ENCODE measurements around the gene CSF1.

Gene CSF1

DNA sequence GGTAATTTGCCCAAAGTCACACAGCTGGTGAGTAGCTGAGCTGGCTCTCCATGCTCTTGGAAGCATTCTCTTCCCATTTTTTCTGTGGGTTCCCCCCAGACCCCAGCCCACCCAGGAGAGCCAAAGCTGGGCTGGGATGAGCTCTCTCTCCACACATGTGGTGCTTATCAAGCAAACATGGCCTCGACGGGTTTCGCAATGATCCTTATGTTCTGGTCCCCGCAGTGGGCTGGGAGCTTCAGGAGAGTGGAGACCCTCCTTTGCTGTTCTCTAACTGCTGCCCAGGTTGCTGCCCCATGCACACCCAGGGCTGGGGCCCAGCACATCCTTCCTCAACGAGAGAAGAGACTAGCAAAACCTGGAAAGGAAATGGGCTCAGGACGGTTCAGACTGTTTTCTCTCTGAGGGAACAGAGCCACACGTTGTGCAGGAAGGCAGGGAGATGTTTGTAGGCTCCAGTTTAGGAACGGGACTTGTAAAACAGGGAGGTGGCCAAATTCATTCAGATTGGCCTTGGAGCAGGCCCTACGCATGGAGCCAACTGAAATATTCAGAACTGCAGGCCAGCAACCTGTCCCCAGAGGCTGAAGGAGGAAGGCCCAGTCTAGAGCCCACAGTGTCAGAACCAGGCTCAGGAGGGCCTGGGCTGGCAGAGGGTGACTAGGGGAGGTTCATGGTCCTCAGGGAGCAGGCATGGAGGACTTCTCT is 27.2 kb upstream of the CSF1 start:
- POLR2A ChIA-PET: no interaction called here
- TF ChIP-seq SP1 (IDR thresholded peaks at IDR 0.05) (no peak), NFRKB (IDR thresholded peaks at IDR 0.05) (no peak), LEF1 (IDR thresholded peaks at IDR 0.05; ENCODE audit: borderline replicate concordance) (no peak), ARNT (IDR thresholded peaks at IDR 0.05) (no peak), ELF4 (IDR thresholded peaks at IDR 0.05) (no peak), L3MBTL2 (conservative IDR thresholded peaks at IDR 0.05) (no peak), ZNF384 (IDR thresholded peaks at IDR 0.05) (no peak), TARDBP (IDR thresholded peaks at IDR 0.05) (no peak)
- no peak for DNase-seq (ENCODE audit: extremely low spot score)
- CTCF ChIA-PET: interaction anchor here (0.5 kb wide), 1 partner anchor 27 kb away, joined by 4 read pairs; no protein-coding TSS in a partner anchor

DNA sequence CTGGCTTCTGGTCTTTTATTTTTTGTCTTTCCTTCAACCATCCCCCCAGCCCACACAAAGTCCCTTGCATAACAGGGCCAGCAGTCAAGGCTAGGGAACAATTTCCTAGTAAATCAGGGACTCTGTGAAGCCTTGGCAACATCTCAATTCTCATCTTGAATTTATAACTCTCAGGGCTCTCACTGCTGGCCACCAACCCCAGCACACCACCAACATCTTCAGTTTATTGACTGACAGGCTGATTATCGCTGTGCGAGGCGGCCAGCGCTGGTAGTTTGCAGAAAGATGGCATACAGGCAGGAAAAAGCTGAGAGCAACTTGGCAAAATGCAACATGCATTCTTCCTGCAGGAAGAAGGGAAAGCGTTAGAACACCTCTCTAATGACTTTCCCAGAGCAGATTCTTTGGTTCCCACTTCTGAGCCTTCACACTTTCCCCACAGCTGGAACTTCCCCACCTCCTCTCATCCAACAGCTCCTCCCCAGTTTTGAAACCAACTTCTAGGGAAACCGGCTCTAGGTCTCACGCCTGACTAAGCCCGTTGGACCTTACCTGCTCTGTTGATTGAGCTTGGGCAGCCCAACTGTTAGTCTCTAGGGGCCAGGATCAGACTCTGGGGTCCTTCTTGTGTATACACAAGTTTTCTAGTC is 26.3 kb upstream of the CSF1 start:
- ChIA-PET CTCF (no interaction called here), POLR2A (no interaction called here)
- no peak for TF ChIP-seq ELF4 (IDR thresholded peaks at IDR 0.05)
- no peak for TF ChIP-seq FOXM1 (IDR thresholded peaks at IDR 0.05; ENCODE audit: borderline replicate concordance)
- no peak for TF ChIP-seq FOXK2 (IDR thresholded peaks at IDR 0.05)
- TF ChIP-seq FOXA1 (IDR thresholded peaks at IDR 0.05): no peak
- TF ChIP-seq ARNT (IDR thresholded peaks at IDR 0.05): no peak
- no peak for TF ChIP-seq NFRKB (IDR thresholded peaks at IDR 0.05)
- no peak for TF ChIP-seq ZNF384 (IDR thresholded peaks at IDR 0.05)
- no peak for TF ChIP-seq CTBP1 (IDR thresholded peaks at IDR 0.05; ENCODE audit: borderline replicate concordance)
- no peak for TF ChIP-seq SP1 (IDR thresholded peaks at IDR 0.05)
- TF ChIP-seq BHLHE40 (IDR thresholded peaks at IDR 0.05; ENCODE audit: borderline replicate concordance): no peak
- TF ChIP-seq L3MBTL2 (conservative IDR thresholded peaks at IDR 0.05): no peak
- no peak for TF ChIP-seq LEF1 (IDR thresholded peaks at IDR 0.05; ENCODE audit: borderline replicate concordance)
- TF ChIP-seq SUZ12 (IDR thresholded peaks at IDR 0.05): no peak
- no peak for TF ChIP-seq TARDBP (IDR thresholded peaks at IDR 0.05)
- no peak for TF ChIP-seq PKNOX1 (IDR thresholded peaks at IDR 0.05)
- DNase-seq (ENCODE audit: extremely low spot score): no peak

- DNase-seq (ENCODE audit: extremely low spot score): no peak
- POLR2A ChIA-PET: no interaction called here
- no peak for TF ChIP-seq BHLHE40 (IDR thresholded peaks at IDR 0.05; ENCODE audit: borderline replicate concordance)
- CTCF ChIA-PET: no interaction called here
These were observed 25.1 kb upstream of the CSF1 start for GRCh38 chr1:109885589-109885988.

- ChIA-PET POLR2A (no interaction called here), CTCF (no interaction called here)
- TF ChIP-seq ARNT (IDR thresholded peaks at IDR 0.05) (no peak), FOXA1 (IDR thresholded peaks at IDR 0.05) (no peak), BHLHE40 (IDR thresholded peaks at IDR 0.05; ENCODE audit: borderline replicate concordance) (no peak), PKNOX1 (IDR thresholded peaks at IDR 0.05) (no peak), ELF4 (IDR thresholded peaks at IDR 0.05) (no peak), LEF1 (IDR thresholded peaks at IDR 0.05; ENCODE audit: borderline replicate concordance) (no peak), FOXM1 (IDR thresholded peaks at IDR 0.05; ENCODE audit: borderline replicate concordance) (no peak), SP1 (IDR thresholded peaks at IDR 0.05) (no peak), CTBP1 (IDR thresholded peaks at IDR 0.05; ENCODE audit: borderline replicate concordance) (no peak), NFRKB (IDR thresholded peaks at IDR 0.05) (no peak), L3MBTL2 (conservative IDR thresholded peaks at IDR 0.05) (no peak), TARDBP (IDR thresholded peaks at IDR 0.05) (no peak), FOXK2 (IDR thresholded peaks at IDR 0.05) (no peak), HDGF (IDR thresholded peaks at IDR 0.05; ENCODE audit: borderline replicate concordance) (no peak), ZNF384 (IDR thresholded peaks at IDR 0.05) (no peak), SUZ12 (IDR thresholded peaks at IDR 0.05) (no peak)
- DNase-seq (ENCODE audit: extremely low spot score): no peak
These were observed 23.8 kb upstream of the CSF1 start for GRCh38 chr1:109886827-109887226.

GRCh38 chr1:109887271-109887670 is 23.4 kb upstream of the CSF1 start:
- DNase-seq (ENCODE audit: extremely low spot score): no peak
- TF ChIP-seq LEF1 (IDR thresholded peaks at IDR 0.05; ENCODE audit: borderline replicate concordance) (no peak), ZNF384 (IDR thresholded peaks at IDR 0.05) (no peak), NFRKB (IDR thresholded peaks at IDR 0.05) (no peak), SP1 (IDR thresholded peaks at IDR 0.05) (no peak), SUZ12 (IDR thresholded peaks at IDR 0.05) (no peak), CTBP1 (IDR thresholded peaks at IDR 0.05; ENCODE audit: borderline replicate concordance) (no peak)
- ChIA-PET CTCF (interaction anchor here (0.6 kb wide), 1 partner anchor 75 kb away, joined by 4 read pairs; no protein-coding TSS in a partner anchor), POLR2A (no interaction called here)

DNA sequence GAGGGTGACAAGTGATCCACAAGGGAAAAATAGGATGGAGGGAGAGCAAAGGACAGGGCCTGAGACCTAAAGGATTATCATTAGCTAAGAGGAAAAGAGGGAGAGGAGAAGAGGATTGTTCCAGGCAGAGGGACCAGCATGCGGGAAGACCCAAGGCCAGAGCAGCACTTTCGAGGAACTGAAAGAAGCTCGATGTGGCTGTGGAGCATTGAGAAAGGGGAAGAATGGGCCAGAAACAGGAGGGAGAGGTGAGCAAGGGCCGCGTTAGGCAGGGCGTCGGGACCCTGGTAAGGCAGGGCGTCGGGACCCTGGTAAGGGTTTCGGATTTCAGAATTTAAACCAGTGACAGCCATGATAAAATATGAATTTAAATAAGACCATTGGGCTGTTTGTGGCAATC is 22.8 kb upstream of the CSF1 start:
- TF ChIP-seq LEF1 (IDR thresholded peaks at IDR 0.05; ENCODE audit: borderline replicate concordance) (no peak), PKNOX1 (IDR thresholded peaks at IDR 0.05) (no peak), FOXK2 (IDR thresholded peaks at IDR 0.05) (no peak), FOXM1 (IDR thresholded peaks at IDR 0.05; ENCODE audit: borderline replicate concordance) (no peak), ZNF384 (IDR thresholded peaks at IDR 0.05) (no peak), NFRKB (IDR thresholded peaks at IDR 0.05) (no peak), BHLHE40 (IDR thresholded peaks at IDR 0.05; ENCODE audit: borderline replicate concordance) (no peak), ARNT (IDR thresholded peaks at IDR 0.05) (no peak), TARDBP (IDR thresholded peaks at IDR 0.05) (no peak), SUZ12 (IDR thresholded peaks at IDR 0.05) (no peak), ELF4 (IDR thresholded peaks at IDR 0.05) (no peak), FOXA1 (IDR thresholded peaks at IDR 0.05) (no peak), SP1 (IDR thresholded peaks at IDR 0.05) (no peak), CTBP1 (IDR thresholded peaks at IDR 0.05; ENCODE audit: borderline replicate concordance) (no peak), HDGF (IDR thresholded peaks at IDR 0.05; ENCODE audit: borderline replicate concordance) (no peak), L3MBTL2 (conservative IDR thresholded peaks at IDR 0.05) (no peak)
- ChIA-PET CTCF (interaction anchor here (0.6 kb wide), 2 partner anchors 74 to 98 kb away, joined by 3 to 4 read pairs; no protein-coding TSS in a partner anchor), POLR2A (no interaction called here)
- no peak for DNase-seq (ENCODE audit: extremely low spot score)
